HCT116 (cell line): Measurements from ENCODE around the gene DCDC2C. TPM values are rescaled to one million over a fixed set of nuclear protein-coding genes. Genes with fewer than 3 reads are reported as not detected.

Source experiments
- ATAC-seq: fragments of 200-7000 bp; cut with Tn5 transposase; 2 replicates; pipeline ENCODE4 v1.9.1; 2020; ENCODE audit warnings: mild to moderate bottlenecking, moderate library complexity
- BruUV-seq: library from RNA; stranded (reverse); fragments of 400-500 nt; replicated peaks from 2 replicates; lab custom pipeline; 2021; lab: Mats Ljungman, UMichigan
- CTCF ChIA-PET: fragments of 300-600 bp; sonication (Branson Sonifier 250); formaldehyde crosslinking; loops from one replicate; lab custom pipeline; 2021; ENCODE audit warnings: antibody characterized with exemption; lab: Charles Lee
- POLR2A ChIA-PET: fragments of 300-600, 350-600 bp; sonication (Branson Sonifier 250); formaldehyde crosslinking; loops from one replicate; lab custom pipeline; 2021; ENCODE audit warnings: antibody characterized with exemption; lab: Charles Lee
- RAD21 ChIA-PET, 2 experiments: fragments of 300-600 bp; sonication (Branson Sonifier 250); formaldehyde crosslinking; loops; one replicate each; lab custom pipeline; 2023; ENCODE audit warnings: low total read pairs in 2 of 2; ENCODE audit not compliant: uncharacterized antibody in 2 of 2, unreplicated experiment in 2 of 2, low non-redundant PET in 1 of 2; lab: Charles Lee
- DNase-seq: peaks from one replicate; pipeline ENCODE4 v3.0.0-alpha.2; 2010; ENCODE audit warnings: low read depth, low spot score
- H2AFZ ChIP-seq: fragments of 200-600 bp; shearing (Covaris generic), sonication (generic); 2 replicates; pipeline ENCODE4 v1.6.1; 2017; ENCODE audit warnings: low read depth, mixed run types, mixed read lengths, antibody characterized with exemption, low read length; ENCODE audit not compliant: poor library complexity, severe bottlenecking
- H3K27ac ChIP-seq: 2 replicates; pipeline ENCODE4 v1.5.1; 2012; ENCODE audit warnings: low read depth, low read length
- H3K27me3 ChIP-seq: fragments of 200-600 bp; sonication (generic); 2 replicates; pipeline ENCODE4 v1.6.1; 2016; ENCODE audit warnings: mixed run types, low read length, mixed read lengths; ENCODE audit not compliant: insufficient read depth
- H3K36me3 ChIP-seq, 2 experiments: fragments of 200-500 bp in 1 of 2; fragments of 200-600 bp in 1 of 2; sonication (Bioruptor generic) in 1 of 2; sonication (generic) in 1 of 2; 2 replicates each; pipeline versions ENCODE4 v1.5.1 to v1.6.1; 2014 to 2016; ENCODE audit warnings: low read length in 2 of 2, inconsistent platforms in 1 of 2, mixed read lengths in 1 of 2, mixed run types in 1 of 2; ENCODE audit not compliant: insufficient read depth in 2 of 2, control insufficient read depth in 1 of 2
- H3K4me1 ChIP-seq, 2 experiments: fragments of 200-600 bp in 1 of 2; sonication (generic) in 1 of 2; 2 replicates each; pipeline versions ENCODE4 v1.5.1 to v1.6.1; 2012 to 2017; ENCODE audit warnings: low read length in 2 of 2, inconsistent platforms in 1 of 2, mild to moderate bottlenecking in 1 of 2, mixed read lengths in 1 of 2, mixed run types in 1 of 2, moderate library complexity in 1 of 2; ENCODE audit not compliant: insufficient read depth in 2 of 2, control insufficient read depth in 1 of 2
- H3K4me2 ChIP-seq: fragments of 200-600 bp; sonication (generic); 2 replicates; pipeline ENCODE4 v1.6.1; 2017; ENCODE audit warnings: mixed run types, low read length, mixed read lengths
- H3K4me3 ChIP-seq, 2 experiments: fragments of 200-600 bp in 1 of 2; sonication (generic) in 1 of 2; replicated peaks in 1 of 2; 2 replicates each; pipeline ENCODE4 v1.5.1; 2011 to 2016; ENCODE audit warnings: low read length in 2 of 2, control low read depth in 1 of 2, low read depth in 1 of 2, mild to moderate bottlenecking in 1 of 2, mixed read lengths in 1 of 2, mixed run types in 1 of 2
- H3K79me2 ChIP-seq: fragments of 200-600 bp; sonication (generic); 2 replicates; pipeline ENCODE4 v1.6.1; 2017; ENCODE audit warnings: mild to moderate bottlenecking, mixed run types, low read length, moderate library complexity, mixed read lengths; ENCODE audit not compliant: insufficient read depth
- H3K9ac ChIP-seq: fragments of 200-600 bp; sonication (generic); 2 replicates; pipeline ENCODE4 v1.6.1; 2016; ENCODE audit warnings: low read length, mixed read lengths
- H3K9me2 ChIP-seq: fragments of 200-600 bp; sonication (generic), shearing (Covaris generic); 2 replicates; pipeline ENCODE4 v1.6.1; 2017; ENCODE audit warnings: mixed run types, mild to moderate bottlenecking, moderate library complexity; ENCODE audit not compliant: insufficient read depth
- H3K9me3 ChIP-seq, 2 experiments: fragments of 200-500 bp in 1 of 2; fragments of 200-600 bp in 1 of 2; sonication (Bioruptor generic) in 1 of 2; sonication (generic) in 1 of 2; 2 replicates each; pipeline ENCODE4 v1.6.1; 2014 to 2017; ENCODE audit warnings: low read length in 2 of 2, mixed read lengths in 2 of 2, inconsistent platforms in 1 of 2, low read depth in 1 of 2, mild to moderate bottlenecking in 1 of 2, mixed run types in 1 of 2, moderate library complexity in 1 of 2; ENCODE audit not compliant: control insufficient read depth in 1 of 2, insufficient read depth in 1 of 2
- H4K20me1 ChIP-seq: fragments of 200-600 bp; sonication (generic), shearing (Covaris generic); 2 replicates; pipeline ENCODE4 v1.6.1; 2017; ENCODE audit warnings: mixed run types, mild to moderate bottlenecking, moderate library complexity; ENCODE audit not compliant: insufficient read depth
- EZH2phosphoT487 ChIP-seq: fragments of 200-600 bp; IDR thresholded peaks from 2 replicates; pipeline ENCODE4 v1.6.1; 2018; ENCODE audit warnings: antibody characterized with exemption, borderline replicate concordance
- FOSL1 ChIP-seq: IDR thresholded peaks from 2 replicates; pipeline ENCODE4 v1.6.1; 2012; ENCODE audit warnings: low read depth
- JUND ChIP-seq: IDR thresholded peaks from 2 replicates; pipeline ENCODE4 v1.6.1; 2012
- SP1 ChIP-seq: IDR thresholded peaks from 2 replicates; pipeline ENCODE4 v1.6.1; 2012; ENCODE audit warnings: low read depth
- TCF7L2 ChIP-seq: IDR thresholded peaks from 2 replicates; pipeline ENCODE4 v1.7.0; 2011; ENCODE audit warnings: borderline replicate concordance, inconsistent platforms; ENCODE audit not compliant: insufficient read depth, insufficient read length; ENCODE audit errors: extremely low read depth
- YY1 ChIP-seq: IDR thresholded peaks from 2 replicates; pipeline ENCODE4 v1.6.1; 2011; ENCODE audit warnings: low read length, low read depth, moderate library complexity, mild to moderate bottlenecking; ENCODE audit not compliant: insufficient replicate concordance; ENCODE audit errors: extremely low read depth
- ZNF274 ChIP-seq: fragments of 200-500 bp; sonication (Bioruptor generic); IDR thresholded peaks from 2 replicates; pipeline ENCODE4 v1.6.1; 2014; ENCODE audit warnings: mild to moderate bottlenecking, low read depth, low read length, inconsistent platforms
- intact Hi-C: fragments of 100-400 bp; cut with micrococcal nuclease; formaldehyde crosslinking; loops from 2 replicates; pipeline ENCODE4 v1.10.0; 2022
- total RNA-seq: library from RNA; stranded (reverse); gene quantifications from one replicate; pipeline ENCODE4 v1.2.1, GENCODE V29; 2021; ENCODE audit not compliant: unreplicated experiment
- TF ChIP-seq, protein P1 (sequence below): IDR thresholded peaks from 2 replicates; pipeline ENCODE4 v1.6.1; 2012; ENCODE audit warnings: low read depth

The DCDC2C gene
- total RNA-seq, 1 experiment from 2014 or later, result not detected

DNA sequence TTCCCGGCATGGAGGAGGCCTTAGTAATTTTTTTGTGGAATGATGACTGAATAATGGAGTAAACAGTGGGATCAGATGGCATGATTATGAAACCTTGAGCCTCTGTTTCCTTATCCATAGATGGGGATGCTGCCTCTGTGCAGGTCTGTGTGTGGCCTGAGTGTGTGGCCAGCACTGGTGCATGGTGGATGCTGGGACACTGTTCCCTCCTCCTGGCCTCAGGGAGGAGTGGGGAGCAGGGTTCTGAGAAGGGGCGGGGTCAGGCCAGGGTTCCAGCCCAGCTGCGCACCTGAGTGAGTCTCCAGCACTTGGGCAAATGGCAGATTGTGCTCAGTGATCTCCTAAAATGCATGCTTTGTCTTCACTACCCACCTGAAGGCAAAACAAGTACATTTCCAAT is 66.4 kb downstream of the DCDC2C start:
- H3K27me3 ChIP-seq, result peaks cover 60% of the 10 kb centered on the region

More for the DNA sequence above, 66.4 kb downstream of the DCDC2C start:
- Histone ChIP-seq H3K4me3 (no peak overlapping the region), H3K4me1 (no peaks in the 10 kb centered on the region)
- POLR2A ChIA-PET, result no interaction called here
- TF ChIP-seq YY1, result no peak
- TF ChIP-seq TCF7L2, result no peak
- TF ChIP-seq SP1, result no peak
- no peak for TF ChIP-seq FOSL1
- TF ChIP-seq, protein P1, sequence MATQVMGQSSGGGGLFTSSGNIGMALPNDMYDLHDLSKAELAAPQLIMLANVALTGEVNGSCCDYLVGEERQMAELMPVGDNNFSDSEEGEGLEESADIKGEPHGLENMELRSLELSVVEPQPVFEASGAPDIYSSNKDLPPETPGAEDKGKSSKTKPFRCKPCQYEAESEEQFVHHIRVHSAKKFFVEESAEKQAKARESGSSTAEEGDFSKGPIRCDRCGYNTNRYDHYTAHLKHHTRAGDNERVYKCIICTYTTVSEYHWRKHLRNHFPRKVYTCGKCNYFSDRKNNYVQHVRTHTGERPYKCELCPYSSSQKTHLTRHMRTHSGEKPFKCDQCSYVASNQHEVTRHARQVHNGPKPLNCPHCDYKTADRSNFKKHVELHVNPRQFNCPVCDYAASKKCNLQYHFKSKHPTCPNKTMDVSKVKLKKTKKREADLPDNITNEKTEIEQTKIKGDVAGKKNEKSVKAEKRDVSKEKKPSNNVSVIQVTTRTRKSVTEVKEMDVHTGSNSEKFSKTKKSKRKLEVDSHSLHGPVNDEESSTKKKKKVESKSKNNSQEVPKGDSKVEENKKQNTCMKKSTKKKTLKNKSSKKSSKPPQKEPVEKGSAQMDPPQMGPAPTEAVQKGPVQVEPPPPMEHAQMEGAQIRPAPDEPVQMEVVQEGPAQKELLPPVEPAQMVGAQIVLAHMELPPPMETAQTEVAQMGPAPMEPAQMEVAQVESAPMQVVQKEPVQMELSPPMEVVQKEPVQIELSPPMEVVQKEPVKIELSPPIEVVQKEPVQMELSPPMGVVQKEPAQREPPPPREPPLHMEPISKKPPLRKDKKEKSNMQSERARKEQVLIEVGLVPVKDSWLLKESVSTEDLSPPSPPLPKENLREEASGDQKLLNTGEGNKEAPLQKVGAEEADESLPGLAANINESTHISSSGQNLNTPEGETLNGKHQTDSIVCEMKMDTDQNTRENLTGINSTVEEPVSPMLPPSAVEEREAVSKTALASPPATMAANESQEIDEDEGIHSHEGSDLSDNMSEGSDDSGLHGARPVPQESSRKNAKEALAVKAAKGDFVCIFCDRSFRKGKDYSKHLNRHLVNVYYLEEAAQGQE, result no peak
- no peak for TF ChIP-seq EZH2phosphoT487
- no peak for TF ChIP-seq ZNF274
- no peak for TF ChIP-seq JUND
- TF ChIP-seq, all 23 proteins: peak for 0
- Histone ChIP-seq H3K9me3 (no peaks in the 10 kb centered on the region), H3K27ac (no peak overlapping the region), H4K20me1 (no peaks in the 10 kb centered on the region), H3K79me2 (no peaks in the 10 kb centered on the region), H2AFZ (no peak overlapping the region), H3K4me2 (no peak overlapping the region), H3K36me3 (no peaks in the 10 kb centered on the region), H3K9me2 (no peaks in the 10 kb centered on the region), H3K9ac (no peak overlapping the region)
- RAD21 ChIA-PET, result no interaction called here
- CTCF ChIA-PET, result no interaction called here
- BruUV-seq, result no TSS peak
- ATAC-seq (peak; percentile 54), DNase-seq (no peak)
- intact Hi-C loops, result no loop called here
